ENCODE results near the gene TARS1. TPM values are rescaled to one million over a fixed set of nuclear protein-coding genes. Genes with fewer than 3 reads are reported as not detected.

The TARS1 gene
- polyA plus RNA-seq, 1 experiment = 121 TPM

DNA sequence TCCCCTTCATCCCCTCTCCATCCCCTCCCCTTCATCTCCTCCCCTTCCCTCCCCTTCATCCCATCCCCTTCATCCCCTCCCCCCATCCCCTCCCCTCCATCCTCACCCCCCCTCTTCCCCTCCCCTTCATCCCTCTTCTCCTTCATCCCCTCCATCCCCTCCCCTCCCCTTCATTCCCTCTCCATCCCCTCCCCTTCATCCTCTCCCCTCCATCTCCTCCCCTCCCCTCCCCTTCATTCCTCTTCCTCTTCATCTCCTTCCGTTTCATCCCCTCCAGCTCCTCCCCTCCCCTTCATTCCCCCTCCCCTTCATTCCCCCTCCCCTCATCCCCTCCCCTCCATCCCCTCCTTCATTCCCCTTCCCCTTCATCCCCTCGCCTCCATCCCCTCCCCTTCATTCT is 40.1 kb downstream of the TARS1 start:
- no peaks in the 10 kb centered on the region; the same call in none of the 2 replicates for H3K36me3 ChIP-seq (ENCODE audit: control insufficient read depth, insufficient read depth, low read length)
- H3K4me3 ChIP-seq (ENCODE audit: low read depth, low read length) = no peak overlapping the region
- no peak for DNase-seq (ENCODE audit: low read depth)
- ChIA-PET CTCF (interaction anchor here (1.7 kb wide), 1 partner anchor 489 kb away, joined by 6 read pairs; no protein-coding TSS in a partner anchor), POLR2A (no interaction called here)
- H3K27me3 ChIP-seq (ENCODE audit: control insufficient read depth, insufficient read depth, low read length) = no peaks in the 10 kb centered on the region
- TF ChIP-seq, protein P1, sequence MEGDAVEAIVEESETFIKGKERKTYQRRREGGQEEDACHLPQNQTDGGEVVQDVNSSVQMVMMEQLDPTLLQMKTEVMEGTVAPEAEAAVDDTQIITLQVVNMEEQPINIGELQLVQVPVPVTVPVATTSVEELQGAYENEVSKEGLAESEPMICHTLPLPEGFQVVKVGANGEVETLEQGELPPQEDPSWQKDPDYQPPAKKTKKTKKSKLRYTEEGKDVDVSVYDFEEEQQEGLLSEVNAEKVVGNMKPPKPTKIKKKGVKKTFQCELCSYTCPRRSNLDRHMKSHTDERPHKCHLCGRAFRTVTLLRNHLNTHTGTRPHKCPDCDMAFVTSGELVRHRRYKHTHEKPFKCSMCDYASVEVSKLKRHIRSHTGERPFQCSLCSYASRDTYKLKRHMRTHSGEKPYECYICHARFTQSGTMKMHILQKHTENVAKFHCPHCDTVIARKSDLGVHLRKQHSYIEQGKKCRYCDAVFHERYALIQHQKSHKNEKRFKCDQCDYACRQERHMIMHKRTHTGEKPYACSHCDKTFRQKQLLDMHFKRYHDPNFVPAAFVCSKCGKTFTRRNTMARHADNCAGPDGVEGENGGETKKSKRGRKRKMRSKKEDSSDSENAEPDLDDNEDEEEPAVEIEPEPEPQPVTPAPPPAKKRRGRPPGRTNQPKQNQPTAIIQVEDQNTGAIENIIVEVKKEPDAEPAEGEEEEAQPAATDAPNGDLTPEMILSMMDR (IDR thresholded peaks at IDR 0.05; ENCODE audit: insufficient read depth, low read depth, low read length) = no peak

DNA sequence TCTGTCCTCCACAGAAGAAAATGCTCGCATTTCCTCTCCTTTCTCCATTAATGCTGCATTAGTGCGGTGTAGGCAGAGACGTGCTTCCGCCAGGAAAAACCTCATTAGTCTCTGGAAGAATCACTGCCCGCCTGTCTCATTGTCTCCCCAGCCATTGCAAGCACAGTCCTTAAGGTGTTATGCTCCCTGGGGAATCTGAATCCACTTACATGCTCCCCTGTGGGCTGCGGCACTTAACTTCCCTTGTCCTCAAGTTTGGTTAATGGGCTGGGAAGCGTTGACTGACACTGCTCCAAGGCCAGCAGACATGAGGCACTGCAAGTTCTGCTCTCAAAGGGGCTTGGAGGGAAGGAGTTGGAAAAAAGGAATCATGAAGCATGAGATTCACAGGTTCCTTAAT is 41.6 kb downstream of the TARS1 start:
- H3K36me3 ChIP-seq (ENCODE audit: control insufficient read depth, insufficient read depth, low read length) = no peaks in the 10 kb centered on the region; the same call in 1 of the 2 replicates
- TF ChIP-seq, protein P1 (IDR thresholded peaks at IDR 0.05; ENCODE audit: insufficient read depth, low read depth, low read length) = no peak
- no peak overlapping the region for H3K4me3 ChIP-seq (ENCODE audit: low read depth, low read length)
- ChIA-PET CTCF (no interaction called here), POLR2A (interaction anchor here (0.6 kb wide), 1 partner anchor 12 kb away, joined by 4 read pairs; no protein-coding TSS in a partner anchor)
- H3K27me3 ChIP-seq (ENCODE audit: control insufficient read depth, insufficient read depth, low read length) = no peaks in the 10 kb centered on the region
- DNase-seq (ENCODE audit: low read depth) = no peak

DNA sequence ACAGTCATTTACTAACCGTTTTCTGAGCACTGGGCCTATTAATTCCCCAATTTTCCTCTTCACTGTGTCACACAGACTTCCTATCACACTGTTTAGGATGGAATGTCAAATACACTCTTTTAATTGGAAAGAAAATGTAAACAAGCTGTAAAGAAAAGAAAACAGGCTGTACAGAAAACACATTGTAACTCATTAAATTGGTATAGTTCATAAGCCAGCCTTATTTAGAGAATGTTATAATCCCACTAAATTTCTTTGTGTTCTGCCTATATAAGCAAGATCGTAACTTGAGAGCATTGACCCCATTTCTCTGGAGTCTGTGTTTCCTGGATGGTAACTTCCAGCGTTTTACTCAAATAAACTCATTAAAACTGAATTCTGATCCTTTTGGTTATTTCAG is 46.5 kb downstream of the TARS1 start:
- CTCF ChIA-PET = interaction anchor here (1.1 kb wide), 1 partner anchor 18 kb away, joined by 3 read pairs; no protein-coding TSS in a partner anchor
- H3K4me3 ChIP-seq (ENCODE audit: low read depth, low read length) = no peak overlapping the region

DNA sequence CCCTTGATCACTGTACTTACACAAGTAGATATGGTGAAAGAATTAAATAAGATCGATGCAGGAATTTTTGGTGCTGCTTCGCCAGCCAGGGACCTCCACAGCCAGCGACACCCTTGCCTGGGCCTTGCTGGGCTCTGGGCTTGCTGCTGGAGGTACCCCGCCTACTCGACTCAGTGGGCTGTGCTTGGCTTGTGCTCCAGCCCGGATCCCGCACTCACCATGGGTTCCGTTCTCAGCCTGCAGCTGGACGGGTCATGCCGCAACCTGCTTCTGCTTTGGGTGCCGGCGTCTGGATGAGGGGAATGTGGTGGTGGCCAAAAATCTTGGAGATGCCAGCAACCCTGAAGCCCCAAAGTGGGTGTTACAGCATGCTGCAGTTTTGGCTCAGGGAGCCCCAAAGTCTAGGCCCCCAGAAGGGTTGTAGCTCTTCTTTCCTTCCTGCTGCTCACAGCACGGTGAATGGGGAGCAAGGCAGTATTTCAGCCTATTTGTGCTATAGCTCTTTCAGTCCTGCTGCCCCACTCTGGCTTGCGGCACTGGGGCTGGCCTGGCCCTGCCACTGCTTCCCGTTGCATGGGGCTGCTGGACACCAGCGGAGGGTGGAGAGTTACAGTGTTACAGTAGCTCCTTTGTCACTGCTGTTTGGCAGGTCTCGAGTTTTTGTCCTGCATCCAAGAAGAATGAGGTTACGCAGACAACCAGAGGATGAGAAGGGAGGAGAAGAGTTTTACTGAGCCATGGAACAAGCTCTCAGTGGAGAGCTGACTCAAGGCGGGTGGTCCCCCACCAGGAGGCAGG is 48.0 kb downstream of the TARS1 start:
- Histone ChIP-seq H3K36me3 (ENCODE audit: control insufficient read depth, insufficient read depth, low read length) (no peaks in the 10 kb centered on the region), H3K4me3 (ENCODE audit: low read depth, low read length) (no peak overlapping the region), H3K27me3 (ENCODE audit: control insufficient read depth, insufficient read depth, low read length) (no peaks in the 10 kb centered on the region)
- TF ChIP-seq, protein P1 (IDR thresholded peaks at IDR 0.05; ENCODE audit: insufficient read depth, low read depth, low read length) = no peak
- POLR2A ChIA-PET = no interaction called here
- CTCF ChIA-PET = interaction anchor here (0.9 to 1.2 kb wide), 2 partner anchors 20 to 28 kb away, joined by 3 to 5 read pairs; no protein-coding TSS in a partner anchor
- no peak for DNase-seq (ENCODE audit: low read depth)

More for the DNA sequence above, 46.5 kb downstream of the TARS1 start:
- POLR2A ChIA-PET = no interaction called here
- no peak for DNase-seq (ENCODE audit: low read depth)
- TF ChIP-seq, protein P1 (IDR thresholded peaks at IDR 0.05; ENCODE audit: insufficient read depth, low read depth, low read length) = no peak
- no peaks in the 10 kb centered on the region; the same call in 1 of the 2 replicates for H3K36me3 ChIP-seq (ENCODE audit: control insufficient read depth, insufficient read depth, low read length)
- H3K27me3 ChIP-seq (ENCODE audit: control insufficient read depth, insufficient read depth, low read length) = no peaks in the 10 kb centered on the region

DNA sequence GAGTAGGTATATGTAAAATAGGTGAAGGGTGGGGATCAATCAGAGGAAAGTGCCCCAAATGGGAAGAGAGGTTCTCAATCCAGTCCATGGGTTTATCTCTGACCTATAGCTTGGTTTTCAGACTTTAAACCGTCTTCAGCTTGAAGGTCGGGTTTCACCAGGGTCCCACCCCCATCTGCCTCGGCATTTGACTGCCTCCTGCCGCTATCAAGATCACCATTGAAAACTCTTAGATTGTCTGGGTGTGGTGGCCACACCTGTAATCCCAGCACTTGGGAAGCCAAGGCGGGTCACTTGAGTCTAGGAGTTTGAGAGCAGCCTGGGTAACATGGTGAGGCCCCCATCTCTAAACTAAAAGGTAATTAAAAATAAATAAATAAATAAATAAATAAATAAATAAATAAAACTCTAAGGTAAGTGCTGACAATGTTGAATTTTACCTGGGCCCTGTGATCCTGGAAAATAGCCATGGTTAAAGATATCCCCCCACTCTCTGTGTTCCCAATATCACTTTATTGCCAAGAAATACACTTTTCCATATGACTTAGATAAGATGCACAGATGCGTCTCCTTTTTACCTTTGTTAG is 48.8 kb downstream of the TARS1 start:
- no peak for DNase-seq (ENCODE audit: low read depth)
- H3K4me3 ChIP-seq (ENCODE audit: low read depth, low read length) = no peak overlapping the region
- TF ChIP-seq, protein P1 (IDR thresholded peaks at IDR 0.05; ENCODE audit: insufficient read depth, low read depth, low read length) = no peak

More for the DNA sequence above, 48.8 kb downstream of the TARS1 start:
- POLR2A ChIA-PET = no interaction called here
- no peaks in the 10 kb centered on the region for H3K27me3 ChIP-seq (ENCODE audit: control insufficient read depth, insufficient read depth, low read length)
- CTCF ChIA-PET = interaction anchor here (1.2 to 2.6 kb wide), 2 partner anchors 11 to 27 kb away, joined by 5 read pairs; no protein-coding TSS in a partner anchor
- H3K36me3 ChIP-seq (ENCODE audit: control insufficient read depth, insufficient read depth, low read length) = no peaks in the 10 kb centered on the region

All from BJ (cell line).